HPDE6-E6E7 (cell line): Measurements from ENCODE around the gene TUBB1.
A peak's percentile ranks its signal among the peaks of the same experiment; 100 is the strongest.
"Not testable (repeated sequence)": the region's sequence is repeated elsewhere in the genome, so short reads cannot be mapped to it uniquely, and the experiment has no call there.

Experiments used
- DNase-seq: peaks from one replicate; pipeline ENCODE4 v3.0.0; 2011; ENCODE audit warnings: missing footprints; ENCODE audit errors: extremely low spot score

The TUBB1 gene

GRCh38 chr20:59006167-59006863 lies 12.9 kb upstream of the TUBB1 start:
- no peak for DNase-seq

- peak; percentile 78 for DNase-seq
Measured at GRCh38 chr20:59006864-59007664, 12.2 kb upstream of the TUBB1 start, which contains the start of gene CTSZ. CTSZ (minus strand) TSS chr20:59007254; CDS start chr20:59007128, 126 bp downstream.

- no peak for DNase-seq
Measured at GRCh38 chr20:59007665-59008511, 11.3 kb upstream of the TUBB1 start.

- DNase-seq = no peak
Measured at GRCh38 chr20:59008715-59009336, 10.4 kb upstream of the TUBB1 start.

- DNase-seq = no peak
Measured at GRCh38 chr20:59010321-59010994, 8.8 kb upstream of the TUBB1 start.

- peak; percentile 93 for DNase-seq
Measured at GRCh38 chr20:59010995-59011873, 8.0 kb upstream of the TUBB1 start.

- DNase-seq = not testable (repeated sequence)
Measured at GRCh38 chr20:59011874-59012157, 7.4 kb upstream of the TUBB1 start.

- no peak for DNase-seq
Measured at GRCh38 chr20:59013031-59013951, 5.9 kb upstream of the TUBB1 start.

- DNase-seq = no peak
Measured at GRCh38 chr20:59013959-59014608, 5.1 kb upstream of the TUBB1 start.

- no peak for DNase-seq
Measured at GRCh38 chr20:59014680-59015389, 4.4 kb upstream of the TUBB1 start.

- no peak for DNase-seq
Measured at GRCh38 chr20:59015411-59015810, 3.8 kb upstream of the TUBB1 start.

GRCh38 chr20:59015812-59016711 lies 3.2 kb upstream of the TUBB1 start:
- DNase-seq = no peak

- no peak for DNase-seq
Measured at GRCh38 chr20:59016795-59017492, 2.3 kb upstream of the TUBB1 start.

- no peak for DNase-seq
Measured at GRCh38 chr20:59017493-59018231, 1.6 kb upstream of the TUBB1 start.

GRCh38 chr20:59018817-59019216 lies 412 bp upstream of the TUBB1 start:
- DNase-seq = no peak
